Heart right ventricle (tissue), 16 donors: ENCODE results near the gene PXDN. TPM values are rescaled to one million over a fixed set of nuclear protein-coding genes. Genes with fewer than 3 reads are reported as not detected.
A peak's percentile ranks its signal among the peaks of the same experiment; 100 is the strongest.

Source experiments
- ATAC-seq, 8 donors: fragments of 200-7000 bp; cut with Tn5 transposase; one replicate each; pipeline ENCODE4 v1.9.1; 2020; ENCODE audit warnings: mild to moderate bottlenecking in 8 of 8, moderate library complexity in 8 of 8, moderate number of reproducible peaks in 1 of 8
- DNase-seq, 2 donors: peaks; one replicate each; pipeline ENCODE4 v3.0.0-alpha.2; 2020
- H3K27ac ChIP-seq, 10 donors: fragments of 200-600 bp; sonication (generic) in 2 of 10; one replicate each; pipeline versions ENCODE4 v1.5.0 to v1.8.0; 2020 to 2022; ENCODE audit warnings: mild to moderate bottlenecking in 3 of 10
- H3K27me3 ChIP-seq, 7 donors: fragments of 200-600 bp; one replicate each; pipeline ENCODE4 v1.8.0; 2021 to 2022; ENCODE audit warnings: mild to moderate bottlenecking in 2 of 7
- H3K36me3 ChIP-seq, 9 donors: fragments of 200-600 bp; sonication (generic) in 1 of 9; one replicate each; pipeline versions ENCODE4 v1.5.0 to v1.8.0; 2020 to 2022; ENCODE audit warnings: mild to moderate bottlenecking in 2 of 9
- H3K4me1 ChIP-seq, 9 donors: fragments of 200-600 bp; sonication (generic) in 1 of 9; one replicate each; pipeline versions ENCODE4 v1.5.0 to v1.8.0; 2020 to 2022; ENCODE audit warnings: mild to moderate bottlenecking in 4 of 9
- H3K4me3 ChIP-seq, 10 donors: fragments of 200-600 bp; sonication (generic) in 2 of 10; one replicate each; pipeline versions ENCODE4 v1.5.0 to v1.8.0; 2020 to 2022; ENCODE audit warnings: mild to moderate bottlenecking in 7 of 10, moderate library complexity in 2 of 10
- H3K9me3 ChIP-seq, 11 donors: fragments of 200-600 bp in 10 of 11; sonication (generic) in 2 of 11; one replicate each; pipeline versions ENCODE4 v1.5.0 to v1.8.0; 2013 to 2022; ENCODE audit warnings: mild to moderate bottlenecking in 2 of 11, control low read depth in 1 of 11, moderate library complexity in 1 of 11
- WGBS, 2 donors: extraction: QIAGEN DNeasy Blood & Tissue Kit; methylation state at CpG; one replicate each; pipeline ENCODE4 v1.1.7; 2013; ENCODE audit warnings: inconsistent platforms in 1 of 2; 5-methylcytosine and 5-hydroxymethylcytosine counted together
- intact Hi-C, 10 donors: fragments of 100-400 bp; cut with DNase I; formaldehyde crosslinking; loops; one replicate each; pipeline versions ENCODE4 v1.11.1 to v1.14.2; 2022
- polyA plus RNA-seq, 2 donors: library from polyadenylated mRNA; stranded (reverse); fragments of 200-250 nt; gene quantifications; one replicate each; pipeline ENCODE4 v1.2.3, GENCODE V29; 2013
- total RNA-seq, 10 donors: library from RNA; stranded (reverse); fragmentation: NEBNext Ultra II Directional in 3 of 10; extraction: Animal tissue kit (Norgen Biotek cat#: 25700) in 3 of 10; gene quantifications; one replicate each; pipeline versions ENCODE4 v1.2.1 to v1.2.4, GENCODE V29; 2021 to 2023
- TF ChIP-seq, protein P1 (sequence below), 9 donors: fragments of 200-600 bp; sonication (generic) in 2 of 9; IDR thresholded peaks; one replicate each; pipeline versions ENCODE4 v1.5.0 to v1.8.0; 2021 to 2022; ENCODE audit warnings: antibody characterized with exemption in 9 of 9, mild to moderate bottlenecking in 5 of 9, moderate library complexity in 1 of 9
- donor health status: Arrhythmogenic right ventricular cardiomyopathy.
- donor health status: ischemic (EF 13 %, LVEDD 7.1; RV severe dilation, severe dysfunction).
- donor health status: healthy with polysubstance abuse.
- donor health status: DM: no; HTN: yes; CAD: no.
- donor health status: DM: no; HTN: no; CAD: no.
- donor health status: ischemic (EF 25% LVEDD 6.9; RV normal size, moderate dysfunction).
- donor health status: ischemic (EF 25% LVEDD 5.7; RV mildly dilated, moderate dysfunction).
- donor health status: healthy.
- donor health status: DM: yes; HTN: yes; CAD: no.
- donor health status: Ischemic cardiomyopathy.
- donor health status: ischemic (EF 35%, LVEDD 5.7; RV mildly dilated, moderate dysfunction).
- donor health status: nonischemic (EF 11% LVEDD 7.7; RV severe dilation, severe dysfunction).
- donor health status: DM: yes; HTN: yes; CAD: no.
- donor health status: PGD.
- donor health status: ischemic (EF 29% LVEDD 5.4; RV normal size, mild dysfunction).
- donor health status: nonischemic (EF 23%, LVEDD 6.1; RV moderate dilation, normal function).

The PXDN gene
- total and polyA plus RNA-seq, 12 donors, result 7.8 to 65.0 (median 18.9) TPM

DNA sequence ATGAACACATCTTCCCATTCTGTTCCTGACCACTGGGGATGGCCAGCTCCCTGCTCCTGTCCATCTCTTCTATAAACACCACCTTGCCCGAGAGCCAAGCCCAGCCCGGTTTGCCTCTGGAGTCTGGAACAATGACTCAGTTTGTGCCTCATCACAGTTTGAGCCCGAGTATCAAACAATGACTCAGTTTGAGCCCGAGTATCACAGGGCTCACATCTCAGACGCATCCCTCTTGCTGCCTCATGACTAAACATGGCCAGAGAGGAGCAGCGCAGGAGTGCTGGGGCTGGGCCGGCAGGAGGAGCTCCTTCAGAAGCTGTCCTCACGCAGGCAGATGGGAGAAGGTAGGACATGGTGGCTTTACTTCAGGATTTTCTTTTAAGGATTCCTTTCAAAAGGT is 68.7 kb downstream of the PXDN start:
- ATAC-seq, result peak in 2 of 8 donors; percentile 36 to 66
- peaks cover 0 to 5% (median 0%) of the 10 kb centered on the region in 7 donors for H3K27me3 ChIP-seq
- 77 to 82% methylated on average over 8 of the region's 8 CpGs for WGBS, 2 donors
- TF ChIP-seq, protein P1, sequence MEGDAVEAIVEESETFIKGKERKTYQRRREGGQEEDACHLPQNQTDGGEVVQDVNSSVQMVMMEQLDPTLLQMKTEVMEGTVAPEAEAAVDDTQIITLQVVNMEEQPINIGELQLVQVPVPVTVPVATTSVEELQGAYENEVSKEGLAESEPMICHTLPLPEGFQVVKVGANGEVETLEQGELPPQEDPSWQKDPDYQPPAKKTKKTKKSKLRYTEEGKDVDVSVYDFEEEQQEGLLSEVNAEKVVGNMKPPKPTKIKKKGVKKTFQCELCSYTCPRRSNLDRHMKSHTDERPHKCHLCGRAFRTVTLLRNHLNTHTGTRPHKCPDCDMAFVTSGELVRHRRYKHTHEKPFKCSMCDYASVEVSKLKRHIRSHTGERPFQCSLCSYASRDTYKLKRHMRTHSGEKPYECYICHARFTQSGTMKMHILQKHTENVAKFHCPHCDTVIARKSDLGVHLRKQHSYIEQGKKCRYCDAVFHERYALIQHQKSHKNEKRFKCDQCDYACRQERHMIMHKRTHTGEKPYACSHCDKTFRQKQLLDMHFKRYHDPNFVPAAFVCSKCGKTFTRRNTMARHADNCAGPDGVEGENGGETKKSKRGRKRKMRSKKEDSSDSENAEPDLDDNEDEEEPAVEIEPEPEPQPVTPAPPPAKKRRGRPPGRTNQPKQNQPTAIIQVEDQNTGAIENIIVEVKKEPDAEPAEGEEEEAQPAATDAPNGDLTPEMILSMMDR (IDR thresholded peaks at IDR 0.05), result peak in 1 of 9 donors; percentile 13
- H3K9me3 ChIP-seq, result no peaks in the 10 kb centered on the region
- no peak overlapping the region for H3K4me3 ChIP-seq
- H3K27ac ChIP-seq, result peak overlapping the region in 1 of 10 donors; percentile 7
- DNase-seq, result no peak
- intact Hi-C loops, result no loop called here
- H3K4me1 ChIP-seq, result peaks cover 0 to under 1% (median 0%) of the 10 kb centered on the region in 9 donors
- H3K36me3 ChIP-seq, result peaks cover 0 to 98% (median 29%) of the 10 kb centered on the region in 9 donors

DNA sequence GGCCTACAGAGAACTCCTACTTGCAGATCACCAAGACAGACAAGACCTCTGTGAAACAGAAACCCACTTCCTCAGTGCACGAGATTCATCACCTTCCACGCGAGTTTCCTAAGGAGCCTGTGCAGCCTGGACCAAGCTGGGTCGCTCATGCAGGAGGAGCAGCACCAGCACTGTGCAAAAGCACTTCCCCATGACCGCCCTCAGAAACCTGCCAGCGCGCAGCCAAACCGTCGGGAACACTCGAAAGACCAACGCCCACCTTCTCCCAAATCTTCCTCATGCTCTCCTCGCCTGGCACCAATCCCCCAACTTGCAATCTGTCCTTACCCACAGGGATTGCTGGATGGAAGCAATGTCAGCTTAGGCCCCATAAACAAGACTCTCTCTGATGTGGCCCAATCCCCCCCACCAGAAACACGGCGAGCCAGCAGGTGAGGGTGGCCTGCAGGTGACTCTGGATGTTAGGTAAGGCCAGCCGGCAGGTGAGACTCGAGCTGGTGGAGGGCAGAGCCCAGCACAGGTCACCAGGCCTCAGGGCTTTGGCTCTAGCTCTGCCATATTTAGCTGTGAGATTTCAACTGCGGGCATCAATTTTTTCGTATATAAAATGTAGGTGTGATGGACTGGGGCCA is 69.4 kb downstream of the PXDN start:
- WGBS, 2 donors, result 95 to 97% methylated on average over 18 of the region's 18 CpGs
- Histone ChIP-seq H3K27me3 (peaks cover 0 to 5% (median 0%) of the 10 kb centered on the region in 7 donors), H3K4me3 (no peak overlapping the region), H3K4me1 (no peaks in the 10 kb centered on the region), H3K36me3 (peaks cover 0 to 98% (median 29%) of the 10 kb centered on the region in 9 donors), H3K9me3 (no peaks in the 10 kb centered on the region), H3K27ac (peak overlapping the region in 1 of 10 donors; percentile 7)
- DNase-seq (no peak), ATAC-seq (no peak)
- TF ChIP-seq, protein P1 (IDR thresholded peaks at IDR 0.05), result no peak
- intact Hi-C loops, result no loop called here

DNA sequence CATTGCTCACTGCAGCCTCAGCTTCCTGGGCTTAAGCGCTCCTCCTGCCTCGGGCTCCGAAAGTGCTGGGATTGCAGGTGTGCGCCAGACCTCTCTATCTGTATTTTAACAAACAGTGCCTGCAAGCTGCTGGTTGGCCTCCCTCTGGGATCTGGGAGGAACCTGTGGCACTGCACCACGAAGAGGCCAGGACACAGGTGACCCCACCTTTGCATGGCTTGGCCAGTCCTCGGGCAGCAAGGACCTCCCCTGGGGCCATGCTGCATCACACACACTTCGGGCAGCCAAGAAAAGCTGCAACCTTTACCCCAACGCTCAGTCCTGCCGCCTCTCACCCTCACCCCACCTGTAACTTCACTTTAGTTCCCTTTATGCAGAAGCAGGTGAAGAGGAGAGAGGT is 70.0 kb downstream of the PXDN start:
- WGBS, 2 donors, result 85 to 89% methylated on average over 9 of the region's 9 CpGs
- ATAC-seq (no peak), DNase-seq (no peak)
- Histone ChIP-seq H3K27me3 (peaks cover 0 to 5% (median 0%) of the 10 kb centered on the region in 7 donors), H3K27ac (no peak overlapping the region), H3K4me1 (no peaks in the 10 kb centered on the region), H3K36me3 (peaks cover 0 to 100% (median 29%) of the 10 kb centered on the region in 9 donors), H3K4me3 (no peak overlapping the region), H3K9me3 (no peaks in the 10 kb centered on the region)
- intact Hi-C loops, result no loop called here
- TF ChIP-seq, protein P1 (IDR thresholded peaks at IDR 0.05), result no peak

DNA sequence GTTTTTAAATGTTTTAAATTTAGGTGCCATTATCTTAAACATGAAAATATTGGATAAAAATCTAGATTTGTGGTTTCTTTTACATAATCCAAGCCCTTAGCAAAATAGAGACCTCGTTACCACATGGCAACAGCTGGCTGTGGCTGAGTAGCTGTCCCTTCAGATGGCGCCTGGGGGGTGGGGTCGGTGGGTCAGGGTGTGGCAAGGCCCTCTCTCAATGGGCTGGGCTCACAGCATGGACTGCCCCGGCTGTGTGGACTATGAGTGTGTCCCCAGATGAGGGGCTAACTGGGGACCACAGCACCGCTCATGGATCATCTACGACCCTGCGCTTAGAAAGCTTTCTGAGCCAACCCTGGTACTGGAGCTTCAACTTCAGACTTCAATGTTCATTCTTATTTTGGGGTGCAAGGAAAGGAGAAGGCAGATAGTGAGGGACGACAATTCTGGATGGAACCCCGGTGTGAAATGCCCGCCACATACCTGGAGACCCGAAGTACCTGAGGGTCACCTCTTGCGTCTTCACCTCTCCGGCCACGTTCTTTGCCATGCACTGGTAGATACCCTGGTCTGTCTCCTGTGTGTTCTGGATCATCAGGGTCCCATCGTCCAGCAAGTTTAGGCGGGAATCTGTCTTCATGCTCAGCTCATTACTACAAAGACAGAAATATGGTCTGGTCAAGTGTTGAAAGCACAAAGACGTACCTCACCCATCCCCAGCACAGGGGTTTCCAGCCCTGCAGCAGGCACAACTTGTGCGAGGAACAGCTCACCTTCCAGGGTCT is 71.0 kb downstream of the PXDN start:
- H3K27me3 ChIP-seq, result peaks cover 0 to 5% (median 0%) of the 10 kb centered on the region in 7 donors
- TF ChIP-seq, protein P1 (IDR thresholded peaks at IDR 0.05), result no peak
- DNase-seq, result no peak
- H3K4me3 ChIP-seq, result no peak overlapping the region
- no peaks in the 10 kb centered on the region for H3K9me3 ChIP-seq
- H3K36me3 ChIP-seq, result peaks cover 0 to 100% (median 24%) of the 10 kb centered on the region in 9 donors
- peak overlapping the region in 1 of 10 donors; percentile 24 for H3K27ac ChIP-seq
- H3K4me1 ChIP-seq, result no peaks in the 10 kb centered on the region
- intact Hi-C loops, result no loop called here
- WGBS, 2 donors, result 92 to 95% methylated on average over 18 of the region's 18 CpGs
- no peak for ATAC-seq
